GM23338 (cell line): ENCODE results near the gene PICK1. TPM values are rescaled to one million over a fixed set of nuclear protein-coding genes. Genes with fewer than 3 reads are reported as not detected.

ENCODE experiments used
- ATAC-seq: fragments of 200-7000 bp; cut with Tn5 transposase; 3 replicates; pipeline ENCODE4 v1.9.1; 2020
- DNase-seq: peaks from one replicate; pipeline ENCODE4 v3.0.0-alpha.2; 2015; ENCODE audit warnings: low spot score
- H2AFZ ChIP-seq: fragments of 200-600 bp; sonication (generic); 2 replicates; pipeline ENCODE4 v1.8.0; 2016; ENCODE audit warnings: antibody characterized with exemption, mild to moderate bottlenecking, moderate library complexity
- H3F3A ChIP-seq: fragments of 200-600 bp; sonication (generic); replicated peaks from 2 replicates; pipeline ENCODE4 v1.8.0; 2017; ENCODE audit warnings: antibody characterized with exemption, mixed run types, low read depth
- H3K27ac ChIP-seq: fragments of 200-600 bp; sonication (generic); 2 replicates; pipeline ENCODE4 v1.6.1; 2016; ENCODE audit warnings: low read depth
- H3K27me3 ChIP-seq: fragments of 200-600 bp; sonication (generic); 2 replicates; pipeline ENCODE4 v1.8.0; 2016; ENCODE audit warnings: mild to moderate bottlenecking, mixed run types, moderate library complexity; ENCODE audit not compliant: insufficient read depth
- H3K36me3 ChIP-seq: fragments of 200-600 bp; sonication (generic); 2 replicates; pipeline ENCODE4 v1.8.0; 2016; ENCODE audit warnings: mild to moderate bottlenecking; ENCODE audit not compliant: insufficient read depth
- H3K4me1 ChIP-seq: fragments of 200-600 bp; sonication (generic); 2 replicates; pipeline ENCODE4 v1.8.0; 2016; ENCODE audit warnings: mild to moderate bottlenecking, moderate library complexity; ENCODE audit not compliant: insufficient read depth
- H3K4me2 ChIP-seq: fragments of 200-600 bp; sonication (generic); 2 replicates; pipeline ENCODE4 v1.7.1; 2017; ENCODE audit warnings: mixed run types
- H3K4me3 ChIP-seq: fragments of 200-600 bp; sonication (generic); 2 replicates; pipeline ENCODE4 v1.6.1; 2016; ENCODE audit warnings: mixed run types
- H3K79me2 ChIP-seq: fragments of 200-600 bp; sonication (generic); replicated peaks from 2 replicates; pipeline ENCODE4 v1.8.0; 2017; ENCODE audit warnings: mild to moderate bottlenecking; ENCODE audit not compliant: insufficient read depth
- H3K9me2 ChIP-seq: fragments of 200-600 bp; sonication (generic); 2 replicates; pipeline ENCODE4 v1.8.0; 2017; ENCODE audit not compliant: insufficient read depth
- H4K20me1 ChIP-seq: fragments of 200-600 bp; sonication (generic); replicated peaks from 2 replicates; pipeline ENCODE4 v1.8.0; 2017; ENCODE audit warnings: mild to moderate bottlenecking; ENCODE audit not compliant: insufficient read depth
- H3K27ac Mint-ChIP-seq: 2 replicates; pipeline ENCODE4 v1.8.0; 2020; ENCODE audit warnings: inconsistent platforms, mild to moderate bottlenecking, moderate library complexity, mixed read lengths
- H3K27me3 Mint-ChIP-seq: 3 replicates; pipeline ENCODE4 v1.8.0; 2022; ENCODE audit warnings: low read depth, mild to moderate bottlenecking, moderate library complexity, mixed read lengths, inconsistent platforms; ENCODE audit not compliant: insufficient read depth, poor library complexity
- H3K36me3 Mint-ChIP-seq: 3 replicates; pipeline ENCODE4 v1.8.0; 2021; ENCODE audit warnings: low read depth, mild to moderate bottlenecking, inconsistent platforms, moderate library complexity, mixed read lengths
- H3K4me1 Mint-ChIP-seq: 3 replicates; pipeline ENCODE4 v1.8.0; 2020; ENCODE audit warnings: mild to moderate bottlenecking, inconsistent platforms, mixed read lengths
- H3K4me3 Mint-ChIP-seq: 3 replicates; pipeline ENCODE4 v1.8.0; 2021; ENCODE audit warnings: moderate library complexity, mild to moderate bottlenecking, inconsistent platforms, mixed read lengths
- H3K9me3 Mint-ChIP-seq: 3 replicates; pipeline ENCODE4 v1.8.0; 2020; ENCODE audit warnings: moderate library complexity, mild to moderate bottlenecking, inconsistent platforms, mixed read lengths
- CTCF ChIP-seq, 2 experiments: fragments of 200-600 bp in 1 of 2; sonication (generic) in 1 of 2; conservative IDR thresholded peaks; 2 replicates each; pipeline versions ENCODE4 v1.5.1 to v1.6.1; 2016 to 2017; ENCODE audit warnings: antibody characterized with exemption in 2 of 2, low read depth in 2 of 2, mild to moderate bottlenecking in 2 of 2, moderate library complexity in 1 of 2
- ETS1 ChIP-seq: IDR thresholded peaks from 2 replicates; pipeline ENCODE4 v1.6.1; 2016; ENCODE audit warnings: antibody characterized with exemption
- JUNB ChIP-seq: IDR thresholded peaks from one replicate; pipeline ENCODE4 v1.6.1; 2016; ENCODE audit warnings: antibody characterized with exemption; ENCODE audit not compliant: unreplicated experiment
- POLR2AphosphoS5 ChIP-seq: IDR thresholded peaks from 2 replicates; pipeline ENCODE4 v1.6.1; 2016; ENCODE audit warnings: antibody characterized with exemption, low read depth
- REST ChIP-seq: IDR thresholded peaks from one replicate; pipeline ENCODE4 v1.6.1; 2018; ENCODE audit warnings: antibody characterized with exemption; ENCODE audit not compliant: unreplicated experiment
- STAT1 ChIP-seq: IDR thresholded peaks from one replicate; pipeline ENCODE4 v1.6.1; 2016; ENCODE audit warnings: antibody characterized with exemption; ENCODE audit not compliant: unreplicated experiment
- ZNF331 ChIP-seq: fragments of 250-450 bp; sonication (Bioruptor Pico); IDR thresholded peaks from 2 replicates; pipeline ENCODE4 v1.5.0; 2020; ENCODE audit warnings: low read depth, mild to moderate bottlenecking, moderate library complexity
- polyA plus RNA-seq: library from polyadenylated mRNA; unstranded; fragments of >200 nt; fragmentation: Nextera tagmentation; extraction: Ambion mirVana; gene quantifications from 2 replicates; pipeline ENCODE4 v1.2.1, GENCODE V29; 2016
- total RNA-seq: library from RNA; depleted of rRNA; stranded (reverse); fragments of >200 nt; shearing (Covaris generic); gene quantifications from 2 replicates; pipeline ENCODE4 v1.2.3, GENCODE V29; 2014
- TF ChIP-seq, protein P1 (sequence below): fragments of 250-450 bp; sonication (Bioruptor Pico); IDR thresholded peaks from 2 replicates; pipeline ENCODE4 v1.5.0; 2020; ENCODE audit warnings: mild to moderate bottlenecking, moderate library complexity

The PICK1 gene
- total and polyA plus RNA-seq, 2 experiments from 2014 or later, result 15.9 to 28.3 TPM

DNA sequence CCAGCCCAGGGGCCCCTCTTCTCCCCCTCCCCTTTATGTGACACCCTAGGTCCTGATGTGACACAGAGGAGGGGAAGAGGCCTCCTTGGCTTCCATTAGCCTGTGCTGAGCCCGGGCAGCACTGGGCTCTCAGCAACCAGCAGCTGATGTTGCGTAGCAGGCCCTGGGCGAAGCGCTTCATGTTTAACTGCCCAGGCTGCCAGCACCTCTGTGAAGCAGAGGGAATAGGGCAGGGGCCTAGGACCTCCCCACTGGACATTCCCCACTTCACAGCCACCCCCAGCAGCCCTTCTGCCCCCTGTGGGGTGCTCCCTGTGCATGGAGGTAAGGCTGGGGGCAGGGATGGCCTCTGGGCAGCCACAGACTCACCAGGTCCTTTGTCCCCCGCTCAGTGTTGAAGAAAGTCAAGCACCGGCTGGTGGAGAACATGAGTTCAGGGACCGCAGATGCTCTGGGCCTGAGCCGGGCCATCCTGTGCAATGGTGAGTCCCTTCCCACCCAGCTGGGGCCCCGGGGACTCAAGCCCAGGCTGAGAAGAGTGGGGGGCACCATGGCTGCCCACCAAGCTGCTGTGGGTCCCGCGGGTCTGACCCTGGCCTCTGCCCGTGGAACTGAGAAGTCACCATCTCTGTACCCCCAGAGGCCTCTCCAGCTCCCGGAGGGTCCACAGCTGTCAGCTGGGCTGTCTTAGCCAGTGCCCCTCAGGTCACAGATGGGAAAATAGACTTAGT is 11.6 kb downstream of the PICK1 start:
- no peak overlapping the region for H3K4me3 ChIP-seq
- no peaks in the 10 kb centered on the region; the same call in 1 of the 2 replicates for H3K36me3 ChIP-seq
- peaks cover 10% of the 10 kb centered on the region for H3K27me3 Mint-ChIP-seq
- TF ChIP-seq ETS1 (no peak), CTCF (conservative IDR thresholded peaks at IDR 0.05; ENCODE audit: low read depth in 2 of 2) (no peak), POLR2AphosphoS5 (no peak), ZNF331 (no peak), REST (no peak), STAT1 (no peak), JUNB (no peak)
- TF ChIP-seq, protein P1, sequence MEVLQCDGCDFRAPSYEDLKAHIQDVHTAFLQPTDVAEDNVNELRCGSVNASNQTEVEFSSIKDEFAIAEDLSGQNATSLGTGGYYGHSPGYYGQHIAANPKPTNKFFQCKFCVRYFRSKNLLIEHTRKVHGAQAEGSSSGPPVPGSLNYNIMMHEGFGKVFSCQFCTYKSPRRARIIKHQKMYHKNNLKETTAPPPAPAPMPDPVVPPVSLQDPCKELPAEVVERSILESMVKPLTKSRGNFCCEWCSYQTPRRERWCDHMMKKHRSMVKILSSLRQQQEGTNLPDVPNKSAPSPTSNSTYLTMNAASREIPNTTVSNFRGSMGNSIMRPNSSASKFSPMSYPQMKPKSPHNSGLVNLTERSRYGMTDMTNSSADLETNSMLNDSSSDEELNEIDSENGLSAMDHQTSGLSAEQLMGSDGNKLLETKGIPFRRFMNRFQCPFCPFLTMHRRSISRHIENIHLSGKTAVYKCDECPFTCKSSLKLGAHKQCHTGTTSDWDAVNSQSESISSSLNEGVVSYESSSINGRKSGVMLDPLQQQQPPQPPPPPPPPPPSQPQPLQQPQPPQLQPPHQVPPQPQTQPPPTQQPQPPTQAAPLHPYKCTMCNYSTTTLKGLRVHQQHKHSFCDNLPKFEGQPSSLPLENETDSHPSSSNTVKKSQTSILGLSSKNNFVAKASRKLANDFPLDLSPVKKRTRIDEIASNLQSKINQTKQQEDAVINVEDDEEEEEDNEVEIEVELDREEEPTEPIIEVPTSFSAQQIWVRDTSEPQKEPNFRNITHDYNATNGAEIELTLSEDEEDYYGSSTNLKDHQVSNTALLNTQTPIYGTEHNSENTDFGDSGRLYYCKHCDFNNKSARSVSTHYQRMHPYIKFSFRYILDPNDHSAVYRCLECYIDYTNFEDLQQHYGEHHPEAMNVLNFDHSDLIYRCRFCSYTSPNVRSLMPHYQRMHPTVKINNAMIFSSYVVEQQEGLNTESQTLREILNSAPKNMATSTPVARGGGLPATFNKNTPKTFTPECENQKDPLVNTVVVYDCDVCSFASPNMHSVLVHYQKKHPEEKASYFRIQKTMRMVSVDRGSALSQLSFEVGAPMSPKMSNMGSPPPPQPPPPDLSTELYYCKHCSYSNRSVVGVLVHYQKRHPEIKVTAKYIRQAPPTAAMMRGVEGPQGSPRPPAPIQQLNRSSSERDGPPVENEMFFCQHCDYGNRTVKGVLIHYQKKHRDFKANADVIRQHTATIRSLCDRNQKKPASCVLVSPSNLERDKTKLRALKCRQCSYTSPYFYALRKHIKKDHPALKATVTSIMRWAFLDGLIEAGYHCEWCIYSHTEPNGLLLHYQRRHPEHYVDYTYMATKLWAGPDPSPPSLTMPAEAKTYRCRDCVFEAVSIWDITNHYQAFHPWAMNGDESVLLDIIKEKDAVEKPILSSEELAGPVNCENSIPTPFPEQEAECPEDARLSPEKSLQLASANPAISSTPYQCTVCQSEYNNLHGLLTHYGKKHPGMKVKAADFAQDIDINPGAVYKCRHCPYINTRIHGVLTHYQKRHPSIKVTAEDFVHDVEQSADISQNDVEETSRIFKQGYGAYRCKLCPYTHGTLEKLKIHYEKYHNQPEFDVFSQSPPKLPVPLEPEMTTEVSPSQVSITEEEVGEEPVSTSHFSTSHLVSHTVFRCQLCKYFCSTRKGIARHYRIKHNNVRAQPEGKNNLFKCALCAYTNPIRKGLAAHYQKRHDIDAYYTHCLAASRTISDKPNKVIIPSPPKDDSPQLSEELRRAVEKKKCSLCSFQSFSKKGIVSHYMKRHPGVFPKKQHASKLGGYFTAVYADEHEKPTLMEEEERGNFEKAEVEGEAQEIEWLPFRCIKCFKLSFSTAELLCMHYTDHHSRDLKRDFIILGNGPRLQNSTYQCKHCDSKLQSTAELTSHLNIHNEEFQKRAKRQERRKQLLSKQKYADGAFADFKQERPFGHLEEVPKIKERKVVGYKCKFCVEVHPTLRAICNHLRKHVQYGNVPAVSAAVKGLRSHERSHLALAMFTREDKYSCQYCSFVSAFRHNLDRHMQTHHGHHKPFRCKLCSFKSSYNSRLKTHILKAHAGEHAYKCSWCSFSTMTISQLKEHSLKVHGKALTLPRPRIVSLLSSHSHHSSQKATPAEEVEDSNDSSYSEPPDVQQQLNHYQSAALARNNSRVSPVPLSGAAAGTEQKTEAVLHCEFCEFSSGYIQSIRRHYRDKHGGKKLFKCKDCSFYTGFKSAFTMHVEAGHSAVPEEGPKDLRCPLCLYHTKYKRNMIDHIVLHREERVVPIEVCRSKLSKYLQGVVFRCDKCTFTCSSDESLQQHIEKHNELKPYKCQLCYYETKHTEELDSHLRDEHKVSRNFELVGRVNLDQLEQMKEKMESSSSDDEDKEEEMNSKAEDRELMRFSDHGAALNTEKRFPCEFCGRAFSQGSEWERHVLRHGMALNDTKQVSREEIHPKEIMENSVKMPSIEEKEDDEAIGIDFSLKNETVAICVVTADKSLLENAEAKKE (CRISPR knock-in tag), result no peak
- H3K27me3 ChIP-seq, result no peaks in the 10 kb centered on the region
- no peak overlapping the region for H2AFZ ChIP-seq
- H3K9me2 ChIP-seq, result no peaks in the 10 kb centered on the region
- H3K9me3 Mint-ChIP-seq, result no peaks in the 10 kb centered on the region
- no peaks in the 10 kb centered on the region for H3K4me1 Mint-ChIP-seq
- no peak for ATAC-seq
- no peak for DNase-seq
- H3K27ac ChIP-seq, result no peak overlapping the region
- H3K36me3 Mint-ChIP-seq, result peaks cover 47% of the 10 kb centered on the region
- H3K27ac Mint-ChIP-seq, result no peak overlapping the region
- no peaks in the 10 kb centered on the region for H3K79me2 ChIP-seq
- H3K4me1 ChIP-seq, result 0 out of 2 replicates have a peak, but pooled peaks cover under 1% of the 10 kb centered on the region
- no peak overlapping the region for H3K4me2 ChIP-seq
- H4K20me1 ChIP-seq, result peaks cover 5% of the 10 kb centered on the region
- H3K4me3 Mint-ChIP-seq, result no peak overlapping the region
- no peaks in the 10 kb centered on the region for H3F3A ChIP-seq
